Measurements from ENCODE around the gene RTN1.

DNA sequence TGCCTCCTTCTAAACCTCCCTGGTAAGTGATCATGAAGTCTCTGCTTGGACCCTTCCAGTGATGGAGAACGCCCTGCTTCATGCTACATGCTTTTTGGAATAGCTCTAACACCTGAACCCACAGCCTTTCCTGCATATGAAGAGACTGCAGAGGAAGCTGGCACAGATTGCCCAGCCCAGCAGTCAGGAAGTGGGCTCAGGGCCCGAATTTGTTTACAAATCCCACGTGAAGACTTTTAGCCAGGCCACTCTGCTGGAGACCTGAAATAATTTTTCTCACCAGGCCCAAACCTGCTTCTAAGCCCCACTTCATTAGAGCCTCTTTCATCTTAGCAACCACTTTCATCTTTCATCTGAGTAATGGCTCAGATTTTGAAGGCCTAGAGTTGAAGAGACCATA lies 22.9 kb downstream of the RTN1 start:
- TF ChIP-seq, protein P1, sequence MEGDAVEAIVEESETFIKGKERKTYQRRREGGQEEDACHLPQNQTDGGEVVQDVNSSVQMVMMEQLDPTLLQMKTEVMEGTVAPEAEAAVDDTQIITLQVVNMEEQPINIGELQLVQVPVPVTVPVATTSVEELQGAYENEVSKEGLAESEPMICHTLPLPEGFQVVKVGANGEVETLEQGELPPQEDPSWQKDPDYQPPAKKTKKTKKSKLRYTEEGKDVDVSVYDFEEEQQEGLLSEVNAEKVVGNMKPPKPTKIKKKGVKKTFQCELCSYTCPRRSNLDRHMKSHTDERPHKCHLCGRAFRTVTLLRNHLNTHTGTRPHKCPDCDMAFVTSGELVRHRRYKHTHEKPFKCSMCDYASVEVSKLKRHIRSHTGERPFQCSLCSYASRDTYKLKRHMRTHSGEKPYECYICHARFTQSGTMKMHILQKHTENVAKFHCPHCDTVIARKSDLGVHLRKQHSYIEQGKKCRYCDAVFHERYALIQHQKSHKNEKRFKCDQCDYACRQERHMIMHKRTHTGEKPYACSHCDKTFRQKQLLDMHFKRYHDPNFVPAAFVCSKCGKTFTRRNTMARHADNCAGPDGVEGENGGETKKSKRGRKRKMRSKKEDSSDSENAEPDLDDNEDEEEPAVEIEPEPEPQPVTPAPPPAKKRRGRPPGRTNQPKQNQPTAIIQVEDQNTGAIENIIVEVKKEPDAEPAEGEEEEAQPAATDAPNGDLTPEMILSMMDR (IDR thresholded peaks at IDR 0.05; ENCODE audit: low read length): no peak
- TF ChIP-seq EZH2phosphoT487 (IDR thresholded peaks at IDR 0.05; ENCODE audit: low read length) (no peak), EZH2 (optimal IDR thresholded peaks at IDR 0.05; ENCODE audit: low read depth, low read length) (no peak)

All from MM.1S (cell line).